Stromal cell of bone marrow (primary cell): ENCODE results near the gene RGS9.

Source experiments
- DNase-seq: peaks from one replicate; pipeline ENCODE4 v3.0.0-alpha.2; 2012; ENCODE audit warnings: low read depth

Gene RGS9

GRCh38 chr17:65219124-65219523 lies 82.0 kb downstream of the RGS9 start:
- DNase-seq = no peak

- DNase-seq = no peak
Observed at GRCh38 chr17:65219707-65220106, 82.5 kb downstream of the RGS9 start.

GRCh38 chr17:65220732-65221131 lies 83.6 kb downstream of the RGS9 start:
- DNase-seq = no peak

GRCh38 chr17:65222214-65222738 lies 85.1 kb downstream of the RGS9 start:
- DNase-seq = no peak

- DNase-seq = no peak
Observed at GRCh38 chr17:65225061-65225460, 87.9 kb downstream of the RGS9 start.

GRCh38 chr17:65226227-65226626 lies 89.1 kb downstream of the RGS9 start:
- DNase-seq = no peak

- no peak for DNase-seq
Observed at GRCh38 chr17:65227637-65228036, 90.5 kb downstream of the RGS9 start.

GRCh38 chr17:65228287-65228686 lies 91.1 kb downstream of the RGS9 start:
- DNase-seq = no peak

- DNase-seq = peak; percentile 9
Observed at GRCh38 chr17:65228734-65229620, 91.8 kb downstream of the RGS9 start.

GRCh38 chr17:65229621-65229995 lies 92.4 kb downstream of the RGS9 start:
- no peak for DNase-seq

- no peak for DNase-seq
Observed at GRCh38 chr17:65230040-65230439, 92.9 kb downstream of the RGS9 start.

- no peak for DNase-seq
Observed at GRCh38 chr17:65231086-65231485, 93.9 kb downstream of the RGS9 start.

GRCh38 chr17:65231662-65232335 lies 94.6 kb downstream of the RGS9 start:
- peak; percentile 84 for DNase-seq

GRCh38 chr17:65235284-65235683 lies 98.1 kb downstream of the RGS9 start:
- no peak for DNase-seq

GRCh38 chr17:65236321-65236720 lies 99.2 kb downstream of the RGS9 start:
- DNase-seq = no peak

GRCh38 chr17:65243838-65244625 lies 106.9 kb downstream of the RGS9 start:
- peak; percentile 53 for DNase-seq

GRCh38 chr17:65246252-65246651 lies 109.1 kb downstream of the RGS9 start:
- DNase-seq = no peak

- DNase-seq = no peak
Observed at GRCh38 chr17:65249774-65250173, 112.6 kb downstream of the RGS9 start.

GRCh38 chr17:65254166-65254565 lies 117.0 kb downstream of the RGS9 start:
- DNase-seq = no peak

- no peak for DNase-seq
Observed at GRCh38 chr17:65259281-65259680, 122.1 kb downstream of the RGS9 start.

GRCh38 chr17:65259696-65260485 lies 122.7 kb downstream of the RGS9 start:
- DNase-seq = no peak

GRCh38 chr17:65260626-65261025 lies 123.5 kb downstream of the RGS9 start:
- DNase-seq = no peak
